ENCODE results near the gene RNF113B. TPM values are rescaled to one million over a fixed set of nuclear protein-coding genes. Genes with fewer than 3 reads are reported as not detected.

The RNF113B gene
- total RNA-seq, 1 experiment from 2014 or later: not detected

DNA sequence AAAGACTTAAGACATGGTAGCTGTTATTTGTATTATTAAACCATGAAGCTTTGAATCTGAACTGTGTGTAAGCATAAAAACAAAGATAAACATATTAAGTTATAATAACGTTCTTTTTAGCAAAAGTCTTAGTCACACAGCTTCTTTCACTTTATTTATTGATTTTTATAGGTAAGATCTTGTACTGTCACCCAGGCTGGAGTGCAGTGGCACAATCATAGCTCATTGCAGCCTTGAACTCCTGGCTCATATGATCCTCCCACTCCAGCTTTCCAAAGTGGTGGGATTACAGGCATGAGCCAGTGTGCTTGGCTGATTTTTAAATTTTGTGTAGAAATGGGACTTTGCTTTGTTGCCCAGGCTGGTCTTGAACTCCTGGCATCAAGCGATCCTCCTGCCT, 20.8 kb downstream of the RNF113B start:
- DNase-seq: no peak
- H3K4me2 ChIP-seq: no peak overlapping the region
- intact Hi-C loops (cut with micrococcal nuclease; ENCODE audit: unreplicated experiment): no loop called here
- BruUV-seq (replicated peaks): no TSS peak
- no peaks in the 10 kb centered on the region for H3K9me3 ChIP-seq (ENCODE audit: insufficient read depth, low read depth)
- H3K79me2 ChIP-seq (ENCODE audit: low read depth): peaks cover 18% of the 10 kb centered on the region; the same call in 1 of the 2 replicates
- ChIA-PET POLR2A (ENCODE audit: unreplicated experiment) (no interaction called here), CTCF (no interaction called here)
- TF ChIP-seq EZH2 (IDR thresholded peaks at IDR 0.05; ENCODE audit: low read depth): no peak
- TF ChIP-seq, protein P1, sequence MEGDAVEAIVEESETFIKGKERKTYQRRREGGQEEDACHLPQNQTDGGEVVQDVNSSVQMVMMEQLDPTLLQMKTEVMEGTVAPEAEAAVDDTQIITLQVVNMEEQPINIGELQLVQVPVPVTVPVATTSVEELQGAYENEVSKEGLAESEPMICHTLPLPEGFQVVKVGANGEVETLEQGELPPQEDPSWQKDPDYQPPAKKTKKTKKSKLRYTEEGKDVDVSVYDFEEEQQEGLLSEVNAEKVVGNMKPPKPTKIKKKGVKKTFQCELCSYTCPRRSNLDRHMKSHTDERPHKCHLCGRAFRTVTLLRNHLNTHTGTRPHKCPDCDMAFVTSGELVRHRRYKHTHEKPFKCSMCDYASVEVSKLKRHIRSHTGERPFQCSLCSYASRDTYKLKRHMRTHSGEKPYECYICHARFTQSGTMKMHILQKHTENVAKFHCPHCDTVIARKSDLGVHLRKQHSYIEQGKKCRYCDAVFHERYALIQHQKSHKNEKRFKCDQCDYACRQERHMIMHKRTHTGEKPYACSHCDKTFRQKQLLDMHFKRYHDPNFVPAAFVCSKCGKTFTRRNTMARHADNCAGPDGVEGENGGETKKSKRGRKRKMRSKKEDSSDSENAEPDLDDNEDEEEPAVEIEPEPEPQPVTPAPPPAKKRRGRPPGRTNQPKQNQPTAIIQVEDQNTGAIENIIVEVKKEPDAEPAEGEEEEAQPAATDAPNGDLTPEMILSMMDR (conservative IDR thresholded peaks at IDR 0.05): no peak
- no peaks in the 10 kb centered on the region for H3K27me3 ChIP-seq (ENCODE audit: insufficient read depth, low read depth)
- no peak overlapping the region for H3K27ac ChIP-seq
- H3K36me3 ChIP-seq (ENCODE audit: low read depth): no peaks in the 10 kb centered on the region
- no peak overlapping the region for H2AFZ ChIP-seq
- no peaks in the 10 kb centered on the region for H3K9me2 ChIP-seq (ENCODE audit: insufficient read depth)
- H3F3A ChIP-seq (ENCODE audit: insufficient read depth, low read depth): no peaks in the 10 kb centered on the region
- H3K4me3 ChIP-seq: no peak overlapping the region
- no peaks in the 10 kb centered on the region for H3K4me1 ChIP-seq (replicated peaks; ENCODE audit: insufficient read depth)
- no peaks in the 10 kb centered on the region; the same call in none of the 2 replicates for H4K20me1 ChIP-seq (ENCODE audit: insufficient read depth)

DNA sequence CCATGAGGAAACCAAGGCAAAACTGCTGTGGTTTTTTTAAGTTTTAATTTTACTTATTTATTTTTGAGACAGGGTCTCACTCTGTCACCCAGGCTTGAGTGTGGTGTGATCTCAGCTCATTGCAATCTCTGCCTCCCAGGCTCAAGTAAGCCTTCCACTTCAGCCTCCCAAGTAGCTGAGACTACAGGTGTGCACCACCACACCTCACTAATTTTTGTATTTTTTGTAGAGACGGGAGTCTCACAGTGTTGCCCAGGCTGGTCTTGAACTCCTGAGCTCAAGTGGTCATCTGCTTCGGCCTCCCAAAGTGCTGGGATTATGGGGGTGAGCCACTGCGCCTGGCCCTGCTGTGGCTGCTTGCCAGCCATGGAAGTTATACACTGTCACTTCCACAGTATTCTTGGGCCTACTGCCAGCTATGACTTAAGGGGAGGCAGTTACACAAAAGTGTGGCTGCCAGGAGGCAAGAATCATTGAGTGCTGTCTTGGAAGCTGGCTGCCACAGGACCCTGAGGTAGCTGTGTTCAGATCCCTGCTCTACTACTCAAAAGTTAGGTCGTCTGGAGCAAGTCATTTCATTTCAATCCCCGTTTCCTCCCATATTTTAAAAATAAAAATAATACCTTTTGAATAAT, 21.5 kb downstream of the RNF113B start:
- Histone ChIP-seq H4K20me1 (ENCODE audit: insufficient read depth) (no peaks in the 10 kb centered on the region; the same call in none of the 2 replicates), H2AFZ (no peak overlapping the region), H3K9me2 (ENCODE audit: insufficient read depth) (no peaks in the 10 kb centered on the region), H3K4me2 (no peak overlapping the region), H3K27me3 (ENCODE audit: insufficient read depth, low read depth) (no peaks in the 10 kb centered on the region), H3K4me1 (replicated peaks; ENCODE audit: insufficient read depth) (no peaks in the 10 kb centered on the region), H3K4me3 (no peak overlapping the region), H3K9me3 (ENCODE audit: insufficient read depth, low read depth) (no peaks in the 10 kb centered on the region), H3F3A (ENCODE audit: insufficient read depth, low read depth) (no peaks in the 10 kb centered on the region), H3K27ac (no peak overlapping the region), H3K36me3 (ENCODE audit: low read depth) (no peaks in the 10 kb centered on the region), H3K79me2 (ENCODE audit: low read depth) (peaks cover 18% of the 10 kb centered on the region; the same call in 1 of the 2 replicates)
- ChIA-PET CTCF (no interaction called here), POLR2A (ENCODE audit: unreplicated experiment) (no interaction called here)
- intact Hi-C loops (cut with micrococcal nuclease; ENCODE audit: unreplicated experiment): no loop called here
- DNase-seq: no peak
- TF ChIP-seq EZH2 (IDR thresholded peaks at IDR 0.05; ENCODE audit: low read depth): no peak
- TF ChIP-seq, protein P1 (conservative IDR thresholded peaks at IDR 0.05): no peak
- no TSS peak for BruUV-seq (replicated peaks)

DNA sequence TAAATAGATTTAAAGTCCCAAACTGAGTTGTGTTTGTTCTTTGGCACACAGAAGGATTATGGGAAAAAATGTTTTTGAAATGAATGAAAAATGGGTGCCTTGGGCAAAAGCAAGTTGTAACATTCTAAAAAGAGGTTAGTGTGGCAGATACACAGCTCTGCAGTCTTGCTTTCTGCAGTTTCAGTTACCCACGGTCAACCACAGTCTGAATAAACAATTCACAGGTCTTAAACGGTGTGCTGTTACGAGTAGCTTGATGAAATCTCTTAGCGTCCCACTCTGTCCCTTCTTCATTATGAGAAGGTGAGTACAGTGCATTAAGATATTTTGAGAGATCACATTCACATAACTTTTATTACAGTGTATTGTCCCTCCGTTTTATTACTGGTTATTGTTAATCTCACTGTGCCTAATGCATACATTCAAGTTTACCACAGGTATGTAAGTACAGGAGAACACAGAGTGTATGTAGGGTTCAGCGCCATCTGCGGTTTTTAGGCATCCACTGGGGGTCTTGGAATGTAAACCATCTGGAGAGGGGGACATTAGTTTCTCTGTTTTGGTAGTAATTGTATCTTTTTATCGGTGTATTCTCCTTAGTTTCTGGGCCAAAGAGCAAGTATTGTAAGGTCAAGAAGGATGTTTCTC, 26.1 kb downstream of the RNF113B start:
- Histone ChIP-seq H3F3A (ENCODE audit: insufficient read depth, low read depth) (no peaks in the 10 kb centered on the region), H3K4me3 (no peak overlapping the region), H3K9me2 (ENCODE audit: insufficient read depth) (no peaks in the 10 kb centered on the region), H2AFZ (no peak overlapping the region), H3K36me3 (ENCODE audit: low read depth) (no peaks in the 10 kb centered on the region), H3K27ac (no peak overlapping the region), H3K4me2 (no peak overlapping the region), H3K4me1 (replicated peaks; ENCODE audit: insufficient read depth) (0 out of 2 replicates have a peak, but pooled peaks cover 3% of the 10 kb centered on the region), H3K79me2 (ENCODE audit: low read depth) (peaks cover 39% of the 10 kb centered on the region), H3K9me3 (ENCODE audit: insufficient read depth, low read depth) (no peaks in the 10 kb centered on the region), H4K20me1 (ENCODE audit: insufficient read depth) (no peaks in the 10 kb centered on the region; the same call in none of the 2 replicates), H3K27me3 (ENCODE audit: insufficient read depth, low read depth) (no peaks in the 10 kb centered on the region)
- POLR2A ChIA-PET (ENCODE audit: unreplicated experiment): no interaction called here
- no TSS peak for BruUV-seq (replicated peaks)
- intact Hi-C loops (cut with micrococcal nuclease; ENCODE audit: unreplicated experiment): no loop called here
- DNase-seq: no peak
- TF ChIP-seq EZH2 (IDR thresholded peaks at IDR 0.05; ENCODE audit: low read depth): no peak
- TF ChIP-seq, protein P1 (conservative IDR thresholded peaks at IDR 0.05): no peak
- CTCF ChIA-PET: no interaction called here

All from PC-9 (cell line).